Common myeloid progenitor, CD34-positive (primary cell): ENCODE results near the gene CAST.
A peak's percentile ranks its signal among the peaks of the same experiment; 100 is the strongest.

Experiments
- CTCF ChIA-PET: fragments of 350-600 bp; sonication (Branson Sonifier 250); formaldehyde crosslinking; loops from one replicate; lab custom pipeline; 2021; ENCODE audit warnings: antibody characterized with exemption; lab: Charles Lee
- POLR2A ChIA-PET: fragments of 350-600 bp; sonication (Branson Sonifier 250); formaldehyde crosslinking; loops from one replicate; lab custom pipeline; 2021; ENCODE audit warnings: antibody characterized with exemption; lab: Charles Lee
- DNase-seq, 3 donors: peaks; one replicate each; pipeline versions ENCODE4 v3.0.0 to v3.0.0-alpha.2; 2013
- H3K27ac ChIP-seq, 2 experiments: 1 replicate in 1 of 2; 2 replicates in 1 of 2; pipeline ENCODE4 v1.7.0; 2013; ENCODE audit warnings: inconsistent platforms in 2 of 2, low read length in 2 of 2, mild to moderate bottlenecking in 2 of 2, low read depth in 1 of 2, moderate library complexity in 1 of 2; ENCODE audit not compliant: severe bottlenecking in 2 of 2, insufficient read depth in 1 of 2, poor library complexity in 1 of 2
- H3K27me3 ChIP-seq, 5 experiments: replicated peaks in 2 of 5; 1 replicate in 3 of 5; 2 replicates in 2 of 5; pipeline versions ENCODE4 v1.6.1 to v1.7.0; 2013; ENCODE audit warnings: low read length in 4 of 5, mild to moderate bottlenecking in 2 of 5, moderate library complexity in 2 of 5, inconsistent platforms in 1 of 5; ENCODE audit not compliant: insufficient read depth in 5 of 5, control insufficient read depth in 4 of 5
- H3K36me3 ChIP-seq, 4 experiments: 1 replicate in 2 of 4; 2 replicates in 2 of 4; pipeline versions ENCODE4 v1.6.1 to v1.7.0; 2013; ENCODE audit warnings: low read length in 3 of 4, control low read depth in 1 of 4, mild to moderate bottlenecking in 1 of 4; ENCODE audit not compliant: control insufficient read depth in 4 of 4, insufficient read depth in 4 of 4
- H3K4me1 ChIP-seq, 4 experiments: 1 replicate in 3 of 4; 2 replicates in 1 of 4; pipeline versions ENCODE4 v1.6.1 to v1.7.1; 2013; ENCODE audit warnings: low read length in 3 of 4, mild to moderate bottlenecking in 3 of 4, control low read depth in 1 of 4, inconsistent platforms in 1 of 4, moderate library complexity in 1 of 4; ENCODE audit not compliant: control insufficient read depth in 4 of 4, insufficient read depth in 4 of 4; ENCODE audit errors: control extremely low read depth in 1 of 4
- H3K4me3 ChIP-seq, 7 experiments: 1 replicate in 4 of 7; 2 replicates in 3 of 7; pipeline versions ENCODE4 v1.5.1 to v1.7.0; 2013; ENCODE audit warnings: mild to moderate bottlenecking in 7 of 7, low read length in 6 of 7, moderate library complexity in 6 of 7, inconsistent platforms in 2 of 7, low read depth in 2 of 7, control low read depth in 1 of 7; ENCODE audit not compliant: insufficient read depth in 4 of 7, control insufficient read depth in 1 of 7; ENCODE audit errors: extremely low read depth in 1 of 7
- H3K9me3 ChIP-seq, 5 experiments: 1 replicate in 4 of 5; 2 replicates in 1 of 5; pipeline versions ENCODE4 v1.6.1 to v1.7.1; 2013; ENCODE audit warnings: low read length in 4 of 5, mild to moderate bottlenecking in 2 of 5, inconsistent platforms in 1 of 5, low read depth in 1 of 5, moderate library complexity in 1 of 5; ENCODE audit not compliant: control insufficient read depth in 4 of 5, insufficient read depth in 2 of 5; ENCODE audit errors: control extremely low read depth in 1 of 5
- WGBS: methylation state at CpG from one replicate; pipeline ENCODE4 v1.1.5; 2013; ENCODE audit not compliant: insufficient coverage; 5-methylcytosine and 5-hydroxymethylcytosine counted together

The CAST gene

GRCh38 chr5:96679293-96679692 is 17.1 kb downstream of the CAST start:
- Histone ChIP-seq H3K27ac (no peak overlapping the region), H3K9me3 (no peaks in the 10 kb centered on the region), H3K36me3 (peaks cover 0 to 4% (median 0%) of the 10 kb centered on the region in 4 experiments), H3K27me3 (no peaks in the 10 kb centered on the region), H3K4me1 (peaks cover 0 to 5% (median 0%) of the 10 kb centered on the region in 4 experiments), H3K4me3 (no peak overlapping the region)
- DNase-seq, result no peak
- POLR2A ChIA-PET, result no interaction called here
- no CpG with 5 or more reads among the region's 4 CpGs for WGBS
- CTCF ChIA-PET, result interaction anchor here (1.0 to 1.7 kb wide), 2 partner anchors 9 to 12 kb away, joined by 3 to 4 read pairs; no protein-coding TSS in a partner anchor

GRCh38 chr5:96680759-96681470 is 18.7 kb downstream of the CAST start:
- CTCF ChIA-PET, result interaction anchor here (1.3 kb wide), 1 partner anchor 36 kb away, joined by 3 read pairs; no protein-coding TSS in a partner anchor
- DNase-seq, result peak in 2 of 3 donors; percentile 47 to 58
- H3K36me3 ChIP-seq, result peaks cover 0 to 4% (median 0%) of the 10 kb centered on the region in 4 experiments

DNA sequence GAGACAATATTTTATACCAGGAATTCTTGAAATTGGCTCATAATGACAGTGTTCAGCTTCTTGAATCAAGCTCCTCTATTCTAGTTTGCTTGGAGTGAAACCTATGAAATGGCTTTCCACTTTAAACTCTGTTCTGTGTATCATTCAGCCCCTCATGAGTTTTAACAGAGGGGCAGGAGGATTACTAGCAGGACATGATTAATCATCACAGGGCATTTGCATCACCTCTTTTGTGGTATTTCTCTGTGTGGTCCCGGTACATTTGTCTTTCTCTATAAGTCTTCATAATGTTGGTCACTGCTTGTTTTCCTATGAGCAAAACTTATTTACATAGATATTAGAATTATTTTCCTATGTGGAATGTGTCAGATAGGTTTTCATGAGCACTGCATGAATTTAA is 21.2 kb downstream of the CAST start:
- Histone ChIP-seq H3K36me3 (peaks cover 0 to 4% (median 0%) of the 10 kb centered on the region in 4 experiments), H3K4me3 (no peak overlapping the region), H3K9me3 (no peaks in the 10 kb centered on the region), H3K27ac (no peak overlapping the region), H3K27me3 (no peaks in the 10 kb centered on the region), H3K4me1 (peaks cover 0 to 5% (median 0%) of the 10 kb centered on the region in 4 experiments)
- WGBS, result no CpG with 5 or more reads among the region's 1 CpG
- DNase-seq, result no peak
- POLR2A ChIA-PET, result no interaction called here
- CTCF ChIA-PET, result interaction anchor here (0.9 to 2.0 kb wide), 6 partner anchors 10 to 82 kb away, joined by 3 to 5 read pairs (median 3); no protein-coding TSS in a partner anchor

More at GRCh38 chr5:96680759-96681470, 18.7 kb downstream of the CAST start:
- H3K9me3 ChIP-seq, result no peaks in the 10 kb centered on the region
- H3K4me3 ChIP-seq, result no peak overlapping the region
- 83% methylated on average over 6 of the region's 11 CpGs for WGBS
- H3K27ac ChIP-seq, result no peak overlapping the region
- peaks cover 0 to 5% (median 0%) of the 10 kb centered on the region in 4 experiments for H3K4me1 ChIP-seq
- no peaks in the 10 kb centered on the region for H3K27me3 ChIP-seq
- POLR2A ChIA-PET, result interaction anchor here (0.6 kb wide), 1 partner anchor 296 kb away, joined by 7 read pairs; no protein-coding TSS in a partner anchor

DNA sequence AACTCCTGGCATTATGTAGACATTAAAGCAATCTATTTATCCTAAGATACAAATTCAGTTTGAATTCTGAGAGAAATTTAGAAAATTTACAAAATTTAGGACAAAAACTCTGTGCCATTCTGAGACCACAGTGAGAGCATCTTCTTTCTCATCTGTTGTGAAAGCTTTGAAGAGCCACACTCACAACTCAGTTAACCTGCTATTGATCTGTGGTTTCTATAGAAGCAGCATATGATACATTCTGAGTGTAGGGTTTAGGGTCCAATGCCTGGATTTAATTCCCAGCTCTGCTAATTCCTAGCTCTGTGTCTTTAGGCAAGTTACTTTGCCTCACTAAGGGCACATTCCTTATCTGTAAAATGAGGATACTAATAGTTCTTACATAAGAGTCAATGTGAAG is 21.6 kb downstream of the CAST start:
- CTCF ChIA-PET, result interaction anchor here (0.9 to 2.0 kb wide), 6 partner anchors 9 to 83 kb away, joined by 3 to 5 read pairs (median 3); no protein-coding TSS in a partner anchor
- peaks cover 0 to 5% (median 0%) of the 10 kb centered on the region in 4 experiments for H3K4me1 ChIP-seq
- no peak overlapping the region for H3K27ac ChIP-seq
- no peak for DNase-seq
- H3K27me3 ChIP-seq, result no peaks in the 10 kb centered on the region
- peaks cover 0 to 4% (median 0%) of the 10 kb centered on the region in 4 experiments for H3K36me3 ChIP-seq
- POLR2A ChIA-PET, result interaction anchor here (0.6 kb wide), 1 partner anchor 15 kb away, joined by 3 read pairs; no protein-coding TSS in a partner anchor
- H3K4me3 ChIP-seq, result no peak overlapping the region
- no peaks in the 10 kb centered on the region for H3K9me3 ChIP-seq

DNA sequence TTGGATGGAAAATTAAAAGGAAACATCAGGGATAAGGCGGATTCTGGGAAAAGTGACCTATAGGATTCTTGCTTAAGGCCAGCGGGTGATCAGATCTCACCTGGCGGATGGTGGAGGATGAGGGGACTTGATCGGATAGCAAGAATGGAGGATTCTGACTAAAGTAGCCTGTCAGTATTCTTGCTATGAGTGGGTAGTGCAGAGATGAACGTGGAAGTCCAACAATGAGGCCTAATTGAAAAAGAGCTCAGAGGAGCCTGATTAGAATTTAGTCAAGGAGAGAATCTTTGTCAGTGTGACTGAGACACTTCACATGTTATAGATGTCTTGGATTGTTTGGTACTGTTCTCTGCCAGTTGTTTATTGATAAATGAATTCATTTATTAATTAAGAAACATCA is 24.9 kb downstream of the CAST start:
- no peak for DNase-seq
- Histone ChIP-seq H3K27me3 (no peaks in the 10 kb centered on the region), H3K4me1 (no peaks in the 10 kb centered on the region), H3K27ac (no peak overlapping the region), H3K9me3 (no peaks in the 10 kb centered on the region), H3K36me3 (no peaks in the 10 kb centered on the region), H3K4me3 (no peak overlapping the region)
- POLR2A ChIA-PET, result no interaction called here
- CTCF ChIA-PET, result interaction anchor here (0.7 to 4.6 kb wide), 12 partner anchors 8 to 253 kb away, joined by 3 to 22 read pairs (median 7); no protein-coding TSS in a partner anchor
- 97% methylated on average over 5 of the region's 5 CpGs for WGBS

- CTCF ChIA-PET, result interaction anchor here (0.7 to 4.6 kb wide), 12 partner anchors 9 to 799 kb away, joined by 3 to 22 read pairs (median 4); no protein-coding TSS in a partner anchor
- Histone ChIP-seq H3K36me3 (peaks cover 0 to 2% (median 0%) of the 10 kb centered on the region in 4 experiments), H3K9me3 (no peaks in the 10 kb centered on the region), H3K4me1 (no peaks in the 10 kb centered on the region), H3K27ac (no peak overlapping the region), H3K27me3 (no peaks in the 10 kb centered on the region), H3K4me3 (peak overlapping the region in 1 of 7 experiments; percentile 52)
- POLR2A ChIA-PET, result no interaction called here
- DNase-seq, result peak; percentile 52 to 73 (median 71)
- WGBS, result 10% methylated on average over 2 of the region's 5 CpGs
Measured at GRCh38 chr5:96687812-96688453, 25.8 kb downstream of the CAST start.
